GM12878 (cell line): ENCODE measurements around the gene ERAS. TPM values are rescaled to one million over a fixed set of nuclear protein-coding genes. Genes with fewer than 3 reads are reported as not detected.

Source experiments
- ATAC-seq: fragments of 200-7000 bp; cut with Tn5 transposase; 3 replicates; pipeline ENCODE4 v1.9.1; 2020; ENCODE audit warnings: mild to moderate bottlenecking, moderate library complexity
- BruUV-seq: library from RNA; stranded (reverse); fragments of 400-500 nt; replicated peaks from 2 replicates; lab custom pipeline; 2021; lab: Mats Ljungman, UMichigan
- CTCF ChIA-PET: fragments of 300-600 bp; sonication (Branson Sonifier 250); formaldehyde crosslinking; extraction: SDS; loops from one replicate; lab custom pipeline; 2021; ENCODE audit warnings: inconsistent platforms; lab: Yijun Ruan, JAX
- POLR2A ChIA-PET: fragments of 350-600 bp; formaldehyde crosslinking; extraction: SDS; loops from one replicate; lab custom pipeline; 2021; ENCODE audit warnings: inconsistent platforms; lab: Charles Lee
- RAD21 ChIA-PET: fragments of 300-600 bp; sonication (Branson Sonifier 250); formaldehyde crosslinking; loops from one replicate; lab custom pipeline; 2023; ENCODE audit warnings: antibody characterized with exemption; ENCODE audit not compliant: unreplicated experiment; lab: Charles Lee
- SMC1A ChIA-PET: fragments of 300-600 bp; sonication (Branson Sonifier 250); formaldehyde crosslinking; loops from one replicate; lab custom pipeline; 2023; ENCODE audit not compliant: unreplicated experiment, uncharacterized antibody; lab: Charles Lee
- DNase-seq: peaks from one replicate; pipeline ENCODE4 v3.0.0-alpha.2; 2011; ENCODE audit warnings: low read depth, low spot score
- FAIRE-seq: peaks from 3 replicates; lab custom pipeline; 2011; peaks lifted over from hg19 to GRCh38; lab: Jason Lieb, UNC
- H2AFZ ChIP-seq: 2 replicates; pipeline ENCODE4 v1.6.0; 2011; ENCODE audit warnings: low read depth, low read length, control low read depth; ENCODE audit not compliant: control insufficient read depth
- H3K27ac ChIP-seq: 2 replicates; pipeline ENCODE4 v1.5.1; 2011; ENCODE audit warnings: control low read depth; ENCODE audit not compliant: control insufficient read depth, insufficient read depth
- H3K27me3 ChIP-seq, 2 experiments: replicated peaks in 1 of 2; 2 replicates each; pipeline versions ENCODE4 v1.6.0 to v1.6.1; 2011; ENCODE audit warnings: low read length in 1 of 2; ENCODE audit not compliant: control insufficient read depth in 2 of 2, insufficient read depth in 2 of 2
- H3K36me3 ChIP-seq, 2 experiments: 2 replicates each; pipeline ENCODE4 v1.5.1; 2011; ENCODE audit warnings: low read length in 1 of 2; ENCODE audit not compliant: control insufficient read depth in 2 of 2, insufficient read depth in 2 of 2
- H3K4me1 ChIP-seq: 2 replicates; pipeline ENCODE4 v1.6.1; 2011; ENCODE audit warnings: mild to moderate bottlenecking, low read length, moderate library complexity, mixed read lengths; ENCODE audit not compliant: control insufficient read depth, insufficient read depth
- H3K4me2 ChIP-seq: 2 replicates; pipeline ENCODE4 v1.6.0; 2011; ENCODE audit warnings: control low read depth; ENCODE audit not compliant: control insufficient read depth, insufficient read depth
- H3K4me3 ChIP-seq: fragments of 200-600 bp; sonication (generic); 2 replicates; pipeline ENCODE4 v1.5.1; 2016
- H3K79me2 ChIP-seq: 2 replicates; pipeline ENCODE4 v1.6.0; 2011; ENCODE audit warnings: low read length; ENCODE audit not compliant: control insufficient read depth, insufficient read depth
- H3K9ac ChIP-seq: 2 replicates; pipeline ENCODE4 v1.8.0; 2011; ENCODE audit warnings: low read length, control low read depth, mixed read lengths; ENCODE audit not compliant: control insufficient read depth, insufficient read depth
- H3K9me3 ChIP-seq: replicated peaks from 3 replicates; pipeline ENCODE4 v1.5.1; 2011; ENCODE audit warnings: mild to moderate bottlenecking, low read length; ENCODE audit not compliant: control insufficient read depth, insufficient read depth
- H4K20me1 ChIP-seq: 2 replicates; pipeline ENCODE4 v1.6.0; 2011; ENCODE audit not compliant: control insufficient read depth, insufficient read depth
- CBFB ChIP-seq: IDR thresholded peaks from 2 replicates; pipeline ENCODE4 v1.6.1; 2016; ENCODE audit warnings: antibody characterized with exemption, low read depth
- EZH2 ChIP-seq: IDR thresholded peaks from 2 replicates; pipeline ENCODE4 v1.6.1; 2012; ENCODE audit warnings: low read depth, mild to moderate bottlenecking, control low read depth, inconsistent platforms, low read length, borderline replicate concordance; ENCODE audit not compliant: control insufficient read depth
- FOS ChIP-seq: IDR thresholded peaks from 3 replicates; pipeline ENCODE4 v1.6.1; 2011; ENCODE audit warnings: borderline replicate concordance; ENCODE audit not compliant: insufficient read length; ENCODE audit errors: extremely low read depth
- HDAC2 ChIP-seq: fragments of 200-600 bp; sonication (generic); IDR thresholded peaks from 2 replicates; pipeline ENCODE4 v1.6.1; 2017
- HDGF ChIP-seq: fragments of 450-650 bp; IDR thresholded peaks from 2 replicates; pipeline ENCODE4 v1.6.1; 2016; ENCODE audit warnings: antibody characterized with exemption
- JUND ChIP-seq: IDR thresholded peaks from 2 replicates; pipeline ENCODE4 v1.6.1; 2012; ENCODE audit warnings: low read depth, mild to moderate bottlenecking, low read length, improper control_type of control experiment, moderate library complexity
- LARP7 ChIP-seq: fragments of 450-650 bp; IDR thresholded peaks from 2 replicates; pipeline ENCODE4 v1.6.1; 2017; ENCODE audit warnings: mild to moderate bottlenecking
- MYC ChIP-seq: IDR thresholded peaks from 2 replicates; pipeline ENCODE4 v1.6.1; 2011; ENCODE audit warnings: mild to moderate bottlenecking, low read length, moderate library complexity, inconsistent platforms; ENCODE audit not compliant: insufficient read depth, insufficient replicate concordance, insufficient read length, severe bottlenecking
- POLR2AphosphoS2 ChIP-seq: IDR thresholded peaks from 2 replicates; pipeline ENCODE4 v1.6.1; 2011; ENCODE audit warnings: low read depth, mild to moderate bottlenecking, low read length, improper control_type of control experiment, moderate library complexity
- RAD21 ChIP-seq: IDR thresholded peaks from 2 replicates; pipeline ENCODE4 v1.6.1; 2011; ENCODE audit warnings: mild to moderate bottlenecking, low read depth, low read length, moderate library complexity; ENCODE audit not compliant: insufficient read depth
- RB1 ChIP-seq: fragments of 450-650 bp; formaldehyde crosslinking; IDR thresholded peaks from 2 replicates; pipeline ENCODE4 v1.6.1; 2017; ENCODE audit warnings: mild to moderate bottlenecking, borderline replicate concordance
- RELA ChIP-seq: fragments of 450-650 bp; IDR thresholded peaks from 2 replicates; pipeline ENCODE4 v1.8.0; 2014; ENCODE audit warnings: borderline replicate concordance; ENCODE audit not compliant: partially characterized antibody
- RFX5 ChIP-seq: IDR thresholded peaks from 2 replicates; pipeline ENCODE4 v1.6.1; 2011; ENCODE audit warnings: low read depth, low read length, improper control_type of control experiment
- SMAD5 ChIP-seq: IDR thresholded peaks from 2 replicates; pipeline ENCODE4 v1.6.1; 2016; ENCODE audit warnings: antibody characterized with exemption, low read depth
- TARDBP ChIP-seq: IDR thresholded peaks from 2 replicates; pipeline ENCODE4 v1.6.1; 2016; ENCODE audit warnings: borderline replicate concordance
- YY1 ChIP-seq: IDR thresholded peaks from 2 replicates; pipeline ENCODE4 v1.6.1; 2011; ENCODE audit warnings: low read depth, mild to moderate bottlenecking, low read length
- ZBTB11 ChIP-seq: fragments of 450-650 bp; formaldehyde crosslinking; IDR thresholded peaks from 2 replicates; pipeline ENCODE4 v1.5.0; 2022; ENCODE audit warnings: mild to moderate bottlenecking, missing genetic modification characterization
- ZNF217 ChIP-seq: fragments of 450-650 bp; IDR thresholded peaks from 2 replicates; pipeline ENCODE4 v1.6.1; 2017; ENCODE audit warnings: antibody characterized with exemption, mild to moderate bottlenecking
- WGBS: methylation state at CpG from one replicate; pipeline ENCODE4 v1.1.6; 2016; ENCODE audit warnings: low lambda C conversion rate; ENCODE audit not compliant: insufficient replicate concordance, insufficient coverage; ENCODE audit errors: missing lambda C conversion rate; 5-methylcytosine and 5-hydroxymethylcytosine counted together
- in situ Hi-C: fragments of 300-500 bp; cut with MboI; formaldehyde crosslinking; loops from 9 replicates; pipeline ENCODE4 v1.14.3; 2018; ENCODE audit warnings: mixed read lengths
- intact Hi-C: fragments of 100-400 bp; cut with micrococcal nuclease; formaldehyde crosslinking; loops from one replicate; pipeline ENCODE4 v1.14.2; 2022; ENCODE audit not compliant: unreplicated experiment
- polyA plus RNA-seq, 11 experiments: library from polyadenylated mRNA; depleted of rRNA in 4 of 11; unstranded in 6 of 11; stranded (reverse) in 5 of 11; fragments of >200 nt; fragmentation: Nextera tagmentation in 4 of 11; fragmentation: Illumina TruSeq in 1 of 11; extraction: Ambion mirVana in 4 of 11; extraction: Trizol in 1 of 11; gene quantifications; 1 replicate in 1 of 11; 2 replicates in 10 of 11; pipeline versions ENCODE4 v1.2.1 to v1.2.3, GENCODE V29; 2011 to 2016; ENCODE audit warnings: inconsistent platforms in 2 of 11, missing spikeins in 2 of 11, low read depth in 1 of 11
- total RNA-seq, 4 experiments: library from RNA; depleted of rRNA in 3 of 4; stranded (reverse); fragments of >200 nt in 3 of 4; fragmentation: Illumina TruSeq in 1 of 4; extraction: Trizol in 1 of 4; gene quantifications; 2 replicates each; pipeline versions ENCODE4 v1.2.1 to v1.2.3, GENCODE V29; 2013 to 2021

ERAS gene
- total and polyA plus RNA-seq, 10 of the 15 experiments (the other 5 are each of a cell fraction or from before 2014, with no cell fraction given) = not detected

- TF ChIP-seq POLR2AphosphoS2 = no peak
- TF ChIP-seq EZH2 = no peak
- no peak for TF ChIP-seq ZNF217
- no peak for TF ChIP-seq RFX5
- TF ChIP-seq, all 136 proteins: peak for 0
- ATAC-seq (no peak), FAIRE-seq (no peak), DNase-seq (no peak)
- no TSS peak for BruUV-seq
- Histone ChIP-seq H3K36me3 (no peaks in the 10 kb centered on the region), H3K27me3 (no peaks in the 10 kb centered on the region), H3K9ac (no peak overlapping the region), H4K20me1 (no peaks in the 10 kb centered on the region), H3K27ac (no peak overlapping the region), H3K4me1 (no peaks in the 10 kb centered on the region), H3K79me2 (no peaks in the 10 kb centered on the region), H3K9me3 (no peaks in the 10 kb centered on the region), H3K4me3 (no peak overlapping the region), H3K4me2 (no peak overlapping the region), H2AFZ (no peak overlapping the region)
- intact Hi-C loops (no loop called here), in situ Hi-C loops (no loop called here)
- ChIA-PET SMC1A (no interaction called here), RAD21 (no interaction called here), POLR2A (no interaction called here), CTCF (no interaction called here)
- 50% methylated on average over 2 of the region's 2 CpGs for WGBS
Observed at GRCh38 chrX:48782216-48782615, 44.1 kb upstream of the ERAS start.

- intact Hi-C loops = no loop called here
- BruUV-seq = no TSS peak
- TF ChIP-seq SMAD5 (no peak), ZNF217 (no peak), RAD21 (no peak), YY1 (no peak), HDGF (no peak), HDAC2 (no peak), JUND (no peak), FOS (no peak), TARDBP (no peak), RB1 (no peak), RELA (no peak), CBFB (no peak), MYC (no peak), ZBTB11 (CRISPR knock-in tag) (no peak), LARP7 (no peak)
Observed at GRCh38 chrX:48782795-48783194, 43.5 kb upstream of the ERAS start.

More at GRCh38 chrX:48782795-48783194, 43.5 kb upstream of the ERAS start:
- H2AFZ ChIP-seq = no peak overlapping the region
- H3K9ac ChIP-seq = no peak overlapping the region
- H3K36me3 ChIP-seq = no peaks in the 10 kb centered on the region
- H3K27me3 ChIP-seq = no peaks in the 10 kb centered on the region
- ChIA-PET RAD21 (no interaction called here), CTCF (no interaction called here), POLR2A (no interaction called here), SMC1A (no interaction called here)
- no peaks in the 10 kb centered on the region for H3K79me2 ChIP-seq
- H3K27ac ChIP-seq = no peak overlapping the region
- DNase-seq (no peak), ATAC-seq (no peak), FAIRE-seq (no peak)
- H3K4me3 ChIP-seq = no peak overlapping the region
- no peaks in the 10 kb centered on the region for H4K20me1 ChIP-seq
- WGBS = 71% methylated on average over 7 of the region's 13 CpGs
- no peaks in the 10 kb centered on the region for H3K9me3 ChIP-seq
- H3K4me2 ChIP-seq = no peak overlapping the region
- in situ Hi-C loops = no loop called here
- H3K4me1 ChIP-seq = no peaks in the 10 kb centered on the region
